Measurements from ENCODE around the gene COL5A1.
"Not testable (repeated sequence)": the region's sequence is repeated elsewhere in the genome, so short reads cannot be mapped to it uniquely, and the experiment has no call there.

The COL5A1 gene

GRCh38 chr9:134712243-134712642 lies 70.6 kb downstream of the COL5A1 start:
- no peak for FAIRE-seq

GRCh38 chr9:134712926-134713325 lies 71.3 kb downstream of the COL5A1 start:
- FAIRE-seq = no peak

GRCh38 chr9:134715536-134715935 lies 73.9 kb downstream of the COL5A1 start:
- not testable (repeated sequence) for FAIRE-seq

- no peak for FAIRE-seq
These were observed 74.5 kb downstream of the COL5A1 start for GRCh38 chr9:134716067-134716466.

GRCh38 chr9:134717056-134717455 lies 75.5 kb downstream of the COL5A1 start:
- no peak for FAIRE-seq

GRCh38 chr9:134717924-134718645 lies 76.5 kb downstream of the COL5A1 start:
- no peak for FAIRE-seq

- FAIRE-seq = no peak
These were observed 77.7 kb downstream of the COL5A1 start for GRCh38 chr9:134719331-134719730.

GRCh38 chr9:134720136-134720753 lies 78.6 kb downstream of the COL5A1 start:
- FAIRE-seq = no peak

GRCh38 chr9:134720796-134721195 lies 79.2 kb downstream of the COL5A1 start:
- no peak for FAIRE-seq

GRCh38 chr9:134721344-134721743 lies 79.7 kb downstream of the COL5A1 start:
- no peak for FAIRE-seq

GRCh38 chr9:134722120-134722701 lies 80.6 kb downstream of the COL5A1 start:
- FAIRE-seq = no peak

GRCh38 chr9:134723037-134723436 lies 81.4 kb downstream of the COL5A1 start:
- no peak for FAIRE-seq

GRCh38 chr9:134723491-134724190 lies 82.0 kb downstream of the COL5A1 start:
- FAIRE-seq = no peak

GRCh38 chr9:134724202-134724911 lies 82.8 kb downstream of the COL5A1 start:
- no peak for FAIRE-seq

GRCh38 chr9:134724912-134725604 lies 83.5 kb downstream of the COL5A1 start:
- FAIRE-seq = no peak

GRCh38 chr9:134725605-134725940 lies 84.0 kb downstream of the COL5A1 start:
- no peak for FAIRE-seq

GRCh38 chr9:134726026-134726721 lies 84.6 kb downstream of the COL5A1 start:
- no peak for FAIRE-seq

- no peak for FAIRE-seq
These were observed 85.1 kb downstream of the COL5A1 start for GRCh38 chr9:134726722-134727034.

- FAIRE-seq = no peak
These were observed 86.6 kb downstream of the COL5A1 start for GRCh38 chr9:134728021-134728795.

GRCh38 chr9:134728801-134729495 lies 87.3 kb downstream of the COL5A1 start:
- no peak for FAIRE-seq
